ENCODE data around the gene NUDCD3.

The NUDCD3 gene

DNA sequence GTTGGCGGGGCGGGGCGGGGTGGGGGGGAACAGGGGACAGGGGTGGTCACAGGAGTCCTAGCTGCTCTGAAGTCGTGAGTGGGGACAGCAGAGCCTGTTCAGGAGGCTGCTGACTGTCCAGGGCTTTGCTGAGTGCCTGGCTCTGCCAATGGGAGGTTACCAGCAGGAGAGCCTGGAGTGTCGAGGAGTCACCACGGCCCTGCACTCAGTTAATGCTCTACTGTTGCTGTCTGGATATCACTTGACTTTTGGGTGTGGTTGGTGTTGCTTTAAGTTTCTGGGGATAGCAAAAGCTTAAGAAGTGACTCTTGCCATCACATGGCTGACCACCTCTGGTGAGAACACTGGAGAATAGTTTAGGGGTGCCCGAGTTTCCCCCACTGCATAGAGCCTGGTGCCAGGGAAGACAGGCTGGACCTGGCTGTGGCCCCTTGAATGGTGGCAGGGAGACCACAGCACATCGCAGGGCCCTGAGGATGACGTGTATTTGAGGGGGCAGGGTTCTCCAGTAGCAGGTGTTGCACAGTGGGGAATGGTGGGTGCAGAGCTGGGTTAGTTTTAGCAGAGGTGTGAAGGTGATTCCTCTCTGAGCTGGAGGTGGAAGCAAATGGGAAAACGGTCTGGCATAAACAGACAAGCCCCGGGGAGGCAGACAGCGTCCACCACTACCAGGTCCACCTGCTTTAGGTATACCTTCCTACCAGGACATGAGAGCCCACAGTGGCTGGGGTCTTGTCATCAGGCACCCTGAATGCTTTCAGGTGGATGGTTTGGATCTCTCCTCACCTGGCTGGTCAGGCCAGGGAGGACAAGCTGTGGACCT lies 110.9 kb downstream of the NUDCD3 start:
- TF ChIP-seq, protein P1, sequence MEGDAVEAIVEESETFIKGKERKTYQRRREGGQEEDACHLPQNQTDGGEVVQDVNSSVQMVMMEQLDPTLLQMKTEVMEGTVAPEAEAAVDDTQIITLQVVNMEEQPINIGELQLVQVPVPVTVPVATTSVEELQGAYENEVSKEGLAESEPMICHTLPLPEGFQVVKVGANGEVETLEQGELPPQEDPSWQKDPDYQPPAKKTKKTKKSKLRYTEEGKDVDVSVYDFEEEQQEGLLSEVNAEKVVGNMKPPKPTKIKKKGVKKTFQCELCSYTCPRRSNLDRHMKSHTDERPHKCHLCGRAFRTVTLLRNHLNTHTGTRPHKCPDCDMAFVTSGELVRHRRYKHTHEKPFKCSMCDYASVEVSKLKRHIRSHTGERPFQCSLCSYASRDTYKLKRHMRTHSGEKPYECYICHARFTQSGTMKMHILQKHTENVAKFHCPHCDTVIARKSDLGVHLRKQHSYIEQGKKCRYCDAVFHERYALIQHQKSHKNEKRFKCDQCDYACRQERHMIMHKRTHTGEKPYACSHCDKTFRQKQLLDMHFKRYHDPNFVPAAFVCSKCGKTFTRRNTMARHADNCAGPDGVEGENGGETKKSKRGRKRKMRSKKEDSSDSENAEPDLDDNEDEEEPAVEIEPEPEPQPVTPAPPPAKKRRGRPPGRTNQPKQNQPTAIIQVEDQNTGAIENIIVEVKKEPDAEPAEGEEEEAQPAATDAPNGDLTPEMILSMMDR (IDR thresholded peaks at IDR 0.05; ENCODE audit: low read depth, low read length, poor library complexity, severe bottlenecking): no peak
- H3K79me2 ChIP-seq (ENCODE audit: control insufficient read depth, low read length): no peaks in the 10 kb centered on the region
- H3K4me3 ChIP-seq (ENCODE audit: low read length): no peak overlapping the region
- H3K27me3 ChIP-seq (ENCODE audit: control insufficient read depth, low read length): no peaks in the 10 kb centered on the region
- H3K4me2 ChIP-seq (ENCODE audit: low read length): no peak overlapping the region
- H3K9me3 ChIP-seq (ENCODE audit: control insufficient read depth, insufficient read depth, low read length): no peaks in the 10 kb centered on the region
- peaks cover 5% of the 10 kb centered on the region; the same call in 1 of the 2 replicates for H3K36me3 ChIP-seq (ENCODE audit: control insufficient read depth, low read length)
- no peaks in the 10 kb centered on the region for H4K20me1 ChIP-seq (ENCODE audit: control insufficient read depth, insufficient read depth, low read depth, low read length)
- H3K4me1 ChIP-seq (ENCODE audit: control insufficient read depth, low read length): peaks cover 17% of the 10 kb centered on the region
- no peaks in the 10 kb centered on the region for H3K9me2 ChIP-seq (replicated peaks; ENCODE audit: control insufficient read depth, low read length)
- H3K27ac ChIP-seq (ENCODE audit: low read depth, low read length): no peak overlapping the region
- peaks cover 4% of the 10 kb centered on the region; the same call in 1 of the 2 replicates for H3F3A ChIP-seq (ENCODE audit: control insufficient read depth, insufficient read depth)

- H3F3A ChIP-seq (ENCODE audit: control insufficient read depth, insufficient read depth): peaks cover 4% of the 10 kb centered on the region; the same call in 1 of the 2 replicates
- H3K4me1 ChIP-seq (ENCODE audit: control insufficient read depth, low read length): peaks cover 17% of the 10 kb centered on the region
- no peak overlapping the region for H3K4me3 ChIP-seq (ENCODE audit: low read length)
- H3K36me3 ChIP-seq (ENCODE audit: control insufficient read depth, low read length): peaks cover 3% of the 10 kb centered on the region; the same call in 1 of the 2 replicates
- no peaks in the 10 kb centered on the region for H4K20me1 ChIP-seq (ENCODE audit: control insufficient read depth, insufficient read depth, low read depth, low read length)
- no peak overlapping the region for H3K27ac ChIP-seq (ENCODE audit: low read depth, low read length)
- no peak for TF ChIP-seq EZH2phosphoT487 (IDR thresholded peaks at IDR 0.05; ENCODE audit: borderline replicate concordance, low read length)
- TF ChIP-seq, protein P1 (IDR thresholded peaks at IDR 0.05; ENCODE audit: low read depth, low read length, poor library complexity, severe bottlenecking): no peak
- H3K9me3 ChIP-seq (ENCODE audit: control insufficient read depth, insufficient read depth, low read length): no peaks in the 10 kb centered on the region
- no peaks in the 10 kb centered on the region for H3K9me2 ChIP-seq (replicated peaks; ENCODE audit: control insufficient read depth, low read length)
- no peaks in the 10 kb centered on the region for H3K79me2 ChIP-seq (ENCODE audit: control insufficient read depth, low read length)
- H3K4me2 ChIP-seq (ENCODE audit: low read length): no peak overlapping the region
- no peaks in the 10 kb centered on the region for H3K27me3 ChIP-seq (ENCODE audit: control insufficient read depth, low read length)
Observed at GRCh38 chr7:44378744-44379143, 111.7 kb downstream of the NUDCD3 start.

DNA sequence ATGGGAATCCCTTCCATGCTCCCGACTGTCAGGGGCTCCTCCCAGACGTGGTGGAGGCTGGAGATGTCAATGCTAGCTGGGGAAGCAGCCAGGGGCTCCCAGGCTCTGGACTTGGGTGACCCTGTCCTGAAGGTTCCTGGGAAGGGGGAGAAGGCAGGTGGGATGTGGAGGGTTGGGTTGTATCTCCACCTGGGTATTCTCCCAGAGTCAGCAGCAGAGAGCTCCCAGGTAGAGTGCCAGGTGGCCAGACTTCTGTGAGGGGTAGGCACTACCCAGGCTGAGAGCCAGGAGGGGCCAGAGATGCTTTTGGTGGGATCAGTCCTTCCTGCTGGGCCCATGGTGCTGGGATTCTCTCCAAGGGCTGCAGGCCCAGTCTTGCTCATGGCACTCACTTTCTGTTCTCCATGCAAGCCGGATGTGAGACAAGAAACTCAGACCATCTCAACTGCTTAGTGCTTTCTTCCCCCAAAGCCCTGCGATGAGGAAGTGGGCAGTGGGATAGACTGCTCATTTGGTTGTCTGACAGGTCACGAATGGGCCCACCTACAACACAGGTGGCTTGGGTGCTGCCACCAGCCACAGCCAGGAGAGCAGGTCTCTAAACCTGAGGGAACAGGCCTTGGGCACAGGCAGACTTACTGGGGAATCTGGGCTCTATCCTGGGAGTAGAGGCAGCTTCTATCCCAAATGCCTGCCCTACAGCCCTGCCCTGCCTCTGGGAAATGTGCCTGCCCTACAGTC lies 112.6 kb downstream of the NUDCD3 start:
- H3K9me2 ChIP-seq (replicated peaks; ENCODE audit: control insufficient read depth, low read length): no peaks in the 10 kb centered on the region
- H3K27me3 ChIP-seq (ENCODE audit: control insufficient read depth, low read length): no peaks in the 10 kb centered on the region
- no peaks in the 10 kb centered on the region for H4K20me1 ChIP-seq (ENCODE audit: control insufficient read depth, insufficient read depth, low read depth, low read length)
- H3K4me2 ChIP-seq (ENCODE audit: low read length): peak overlapping the region; percentile 32
- peaks cover 17% of the 10 kb centered on the region for H3K4me1 ChIP-seq (ENCODE audit: control insufficient read depth, low read length)
- peaks cover 5% of the 10 kb centered on the region for H3F3A ChIP-seq (ENCODE audit: control insufficient read depth, insufficient read depth)
- H3K36me3 ChIP-seq (ENCODE audit: control insufficient read depth, low read length): peaks cover 3% of the 10 kb centered on the region; the same call in 1 of the 2 replicates
- H3K4me3 ChIP-seq (ENCODE audit: low read length): peak overlapping the region; percentile 4; the same call in 1 of the 2 replicates
- H3K27ac ChIP-seq (ENCODE audit: low read depth, low read length): peak overlapping the region; percentile 14
- no peaks in the 10 kb centered on the region for H3K79me2 ChIP-seq (ENCODE audit: control insufficient read depth, low read length)
- no peaks in the 10 kb centered on the region for H3K9me3 ChIP-seq (ENCODE audit: control insufficient read depth, insufficient read depth, low read length)
- TF ChIP-seq EZH2phosphoT487 (IDR thresholded peaks at IDR 0.05; ENCODE audit: borderline replicate concordance, low read length): no peak
- TF ChIP-seq, protein P1 (IDR thresholded peaks at IDR 0.05; ENCODE audit: low read depth, low read length, poor library complexity, severe bottlenecking): no peak
